ENCODE data around the gene MED31.

DNA sequence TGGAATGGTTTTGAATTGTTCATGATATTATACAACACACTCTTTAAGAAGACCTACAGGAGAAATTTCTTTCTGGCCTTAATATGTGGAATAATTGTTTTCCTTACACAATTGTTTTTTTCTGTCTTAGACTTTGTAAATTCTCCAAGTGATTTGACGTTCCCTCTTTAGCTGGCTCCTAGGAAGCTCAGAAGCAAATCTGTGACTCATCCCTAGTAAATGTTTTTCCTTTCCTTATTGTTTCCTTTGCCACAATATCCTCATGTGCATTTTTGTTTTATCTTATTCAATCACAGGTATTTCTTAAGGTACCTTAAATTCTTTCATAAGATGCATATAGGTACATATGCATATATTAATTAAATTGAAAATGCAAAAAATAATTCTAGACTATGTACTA is 24.4 kb downstream of the MED31 start:
- TF ChIP-seq CTCF (IDR thresholded peaks at IDR 0.05; ENCODE audit: poor library complexity, severe bottlenecking) (no peak), RAD21 (conservative IDR thresholded peaks at IDR 0.05) (no peak), EP300 (conservative IDR thresholded peaks at IDR 0.05; ENCODE audit: poor library complexity, severe bottlenecking) (no peak), MXI1 (conservative IDR thresholded peaks at IDR 0.05; ENCODE audit: poor library complexity, severe bottlenecking) (no peak), SMC3 (conservative IDR thresholded peaks at IDR 0.05; ENCODE audit: poor library complexity) (no peak), TAF1 (IDR thresholded peaks at IDR 0.05; ENCODE audit: low read depth) (no peak), POLR2AphosphoS5 (IDR thresholded peaks at IDR 0.05) (no peak), EZH2 (IDR thresholded peaks at IDR 0.05; ENCODE audit: borderline replicate concordance, insufficient read depth, low read length, poor library complexity, severe bottlenecking) (no peak)
- TF ChIP-seq, protein P1, sequence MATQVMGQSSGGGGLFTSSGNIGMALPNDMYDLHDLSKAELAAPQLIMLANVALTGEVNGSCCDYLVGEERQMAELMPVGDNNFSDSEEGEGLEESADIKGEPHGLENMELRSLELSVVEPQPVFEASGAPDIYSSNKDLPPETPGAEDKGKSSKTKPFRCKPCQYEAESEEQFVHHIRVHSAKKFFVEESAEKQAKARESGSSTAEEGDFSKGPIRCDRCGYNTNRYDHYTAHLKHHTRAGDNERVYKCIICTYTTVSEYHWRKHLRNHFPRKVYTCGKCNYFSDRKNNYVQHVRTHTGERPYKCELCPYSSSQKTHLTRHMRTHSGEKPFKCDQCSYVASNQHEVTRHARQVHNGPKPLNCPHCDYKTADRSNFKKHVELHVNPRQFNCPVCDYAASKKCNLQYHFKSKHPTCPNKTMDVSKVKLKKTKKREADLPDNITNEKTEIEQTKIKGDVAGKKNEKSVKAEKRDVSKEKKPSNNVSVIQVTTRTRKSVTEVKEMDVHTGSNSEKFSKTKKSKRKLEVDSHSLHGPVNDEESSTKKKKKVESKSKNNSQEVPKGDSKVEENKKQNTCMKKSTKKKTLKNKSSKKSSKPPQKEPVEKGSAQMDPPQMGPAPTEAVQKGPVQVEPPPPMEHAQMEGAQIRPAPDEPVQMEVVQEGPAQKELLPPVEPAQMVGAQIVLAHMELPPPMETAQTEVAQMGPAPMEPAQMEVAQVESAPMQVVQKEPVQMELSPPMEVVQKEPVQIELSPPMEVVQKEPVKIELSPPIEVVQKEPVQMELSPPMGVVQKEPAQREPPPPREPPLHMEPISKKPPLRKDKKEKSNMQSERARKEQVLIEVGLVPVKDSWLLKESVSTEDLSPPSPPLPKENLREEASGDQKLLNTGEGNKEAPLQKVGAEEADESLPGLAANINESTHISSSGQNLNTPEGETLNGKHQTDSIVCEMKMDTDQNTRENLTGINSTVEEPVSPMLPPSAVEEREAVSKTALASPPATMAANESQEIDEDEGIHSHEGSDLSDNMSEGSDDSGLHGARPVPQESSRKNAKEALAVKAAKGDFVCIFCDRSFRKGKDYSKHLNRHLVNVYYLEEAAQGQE (IDR thresholded peaks at IDR 0.05; ENCODE audit: borderline replicate concordance) = no peak

Data from neural cell (in vitro differentiated cells).